HepG2 (cell line): ENCODE data around the gene ATP2C2. TPM values are rescaled to one million over a fixed set of nuclear protein-coding genes. Genes with fewer than 3 reads are reported as not detected.

Source experiments
- ATAC-seq: fragments of 200-7000 bp; cut with Tn5 transposase; 3 replicates; pipeline ENCODE4 v1.9.1; 2020; ENCODE audit warnings: mild to moderate bottlenecking, moderate library complexity
- BruUV-seq: library from RNA; stranded (reverse); fragments of 400-500 nt; replicated peaks from 2 replicates; lab custom pipeline; 2021; lab: Mats Ljungman, UMichigan
- CTCF ChIA-PET: fragments of 300-600 bp; formaldehyde crosslinking; extraction: SDS; loops from one replicate; lab custom pipeline; 2021; ENCODE audit warnings: low total read pairs, inconsistent platforms, low intra/inter-chr PET ratio; lab: Yijun Ruan, JAX
- POLR2A ChIA-PET: fragments of 350-600 bp; sonication (Branson Sonifier 250); formaldehyde crosslinking; loops from one replicate; lab custom pipeline; 2020; ENCODE audit warnings: antibody characterized with exemption, inconsistent platforms; lab: Yijun Ruan, JAX
- DNase-seq: peaks from one replicate; pipeline ENCODE4 v3.0.0-alpha.2; 2015; ENCODE audit warnings: low spot score
- FAIRE-seq: peaks from 3 replicates; lab custom pipeline; 2011; peaks lifted over from hg19 to GRCh38; lab: Jason Lieb, UNC
- H2AFZ ChIP-seq: one replicate; pipeline ENCODE4 v1.6.1; 2011; ENCODE audit warnings: low read length, inconsistent platforms
- H3K27ac ChIP-seq: fragments of 300-600 bp; 3 replicates; pipeline ENCODE4 v1.8.0; 2011; ENCODE audit warnings: mixed run types, mild to moderate bottlenecking, mixed read lengths, low read length, inconsistent platforms; ENCODE audit not compliant: insufficient read depth; ENCODE audit errors: extremely low read length
- H3K27me3 ChIP-seq, 2 experiments: fragments of 200-600 bp in 1 of 2; 2 replicates in 1 of 2; 3 replicates in 1 of 2; pipeline versions ENCODE4 v1.6.0 to v1.8.0; 2011; ENCODE audit warnings: low read length in 2 of 2, mild to moderate bottlenecking in 2 of 2, moderate library complexity in 2 of 2, inconsistent platforms in 1 of 2; ENCODE audit not compliant: insufficient read depth in 2 of 2, control insufficient read depth in 1 of 2
- H3K36me3 ChIP-seq, 2 experiments: fragments of 200-600 bp in 1 of 2; replicated peaks in 1 of 2; 2 replicates in 1 of 2; 3 replicates in 1 of 2; pipeline versions ENCODE4 v1.5.1 to v1.8.0; 2011; ENCODE audit warnings: low read length in 2 of 2, inconsistent platforms in 1 of 2; ENCODE audit not compliant: insufficient read depth in 2 of 2, control insufficient read depth in 1 of 2
- H3K4me1 ChIP-seq: 2 replicates; pipeline ENCODE4 v1.5.1; 2012; ENCODE audit warnings: low read length, inconsistent platforms; ENCODE audit not compliant: insufficient read depth
- H3K4me2 ChIP-seq: 2 replicates; pipeline ENCODE4 v1.6.0; 2011; ENCODE audit warnings: low read depth, low read length, inconsistent platforms
- H3K4me3 ChIP-seq, 3 experiments: fragments of 200-600 bp in 1 of 3; sonication (generic), shearing (Covaris generic) in 1 of 3; replicated peaks in 1 of 3; 2 replicates each; pipeline ENCODE4 v1.5.1; 2011 to 2016; ENCODE audit warnings: low read length in 3 of 3, inconsistent platforms in 2 of 3, low read depth in 2 of 3, mild to moderate bottlenecking in 2 of 3, control low read depth in 1 of 3, mixed read lengths in 1 of 3; ENCODE audit not compliant: insufficient read depth in 1 of 3
- H3K79me2 ChIP-seq: one replicate; pipeline ENCODE4 v1.6.1; 2011; ENCODE audit warnings: low read length, inconsistent platforms; ENCODE audit not compliant: insufficient read depth
- H3K9ac ChIP-seq: 2 replicates; pipeline ENCODE4 v1.6.0; 2011; ENCODE audit warnings: mild to moderate bottlenecking, low read depth, low read length, inconsistent platforms; ENCODE audit not compliant: insufficient read depth
- H3K9me3 ChIP-seq: 2 replicates; pipeline ENCODE4 v1.5.1; 2012; ENCODE audit warnings: mild to moderate bottlenecking, low read length
- H4K20me1 ChIP-seq: 2 replicates; pipeline ENCODE4 v1.6.0; 2011; ENCODE audit warnings: inconsistent platforms, mild to moderate bottlenecking, low read length, moderate library complexity; ENCODE audit not compliant: insufficient read depth
- ATF1 ChIP-seq: IDR thresholded peaks from 2 replicates; pipeline ENCODE4 v1.6.1; 2016; ENCODE audit warnings: mild to moderate bottlenecking, control low read depth
- NFIC ChIP-seq: IDR thresholded peaks from 2 replicates; pipeline ENCODE4 v1.6.1; 2012; ENCODE audit warnings: mild to moderate bottlenecking, low read length, inconsistent platforms
- NFRKB ChIP-seq: fragments of 450-650 bp; IDR thresholded peaks from 2 replicates; pipeline ENCODE4 v1.6.1; 2017
- TOPORS ChIP-seq: sonication (generic); formaldehyde crosslinking; IDR thresholded peaks from 2 replicates; pipeline ENCODE4 v1.8.0; 2023; ENCODE audit warnings: mild to moderate bottlenecking, missing genetic modification reagents
- YEATS2 ChIP-seq: sonication (generic); formaldehyde crosslinking; IDR thresholded peaks from 2 replicates; pipeline ENCODE4 v1.4.0; 2020; ENCODE audit warnings: missing genetic modification reagents, borderline replicate concordance
- ZFP41 ChIP-seq: sonication (generic); formaldehyde crosslinking; IDR thresholded peaks from 2 replicates; pipeline ENCODE4 v1.4.0; 2020; ENCODE audit warnings: mild to moderate bottlenecking, missing genetic modification reagents, borderline replicate concordance
- ZNF230 ChIP-seq: sonication (generic); formaldehyde crosslinking; IDR thresholded peaks from 2 replicates; pipeline ENCODE4 v1.4.0; 2020; ENCODE audit warnings: mild to moderate bottlenecking, missing genetic modification reagents
- ZNF598 ChIP-seq: sonication (generic); formaldehyde crosslinking; IDR thresholded peaks from 2 replicates; pipeline ENCODE4 v1.5.1; 2020; ENCODE audit warnings: mild to moderate bottlenecking, missing genetic modification reagents, borderline replicate concordance
- ZNF629 ChIP-seq: sonication (generic); formaldehyde crosslinking; conservative IDR thresholded peaks from 2 replicates; pipeline ENCODE4 v1.5.0; 2020; ENCODE audit warnings: missing genetic modification reagents
- WGBS: methylation state at CpG from one replicate; pipeline ENCODE4 v1.1.6; 2017; ENCODE audit warnings: low lambda C conversion rate; 5-methylcytosine and 5-hydroxymethylcytosine counted together
- in situ Hi-C: cut with HindIII; loops from 2 replicates; pipeline ENCODE4 v1.10.0; 2017; ENCODE audit warnings: low pct_unique_long_range_greater_than_20kb; ENCODE audit not compliant: extremely low pct_ligation_motif_present
- intact Hi-C: fragments of 100-400 bp; cut with micrococcal nuclease; formaldehyde crosslinking; loops from one replicate; pipeline ENCODE4 v1.10.0; 2022; ENCODE audit not compliant: unreplicated experiment
- polyA plus RNA-seq, 8 experiments: library from polyadenylated mRNA; depleted of rRNA in 3 of 8; stranded (reverse) in 7 of 8; unstranded in 1 of 8; fragments of >200 nt; fragmentation: Illumina TruSeq in 4 of 8; extraction: Trizol in 4 of 8; gene quantifications; 2 replicates each; pipeline versions ENCODE4 v1.2.1 to v1.2.3, GENCODE V29; 2011 to 2016; ENCODE audit warnings: low read depth in 4 of 8, missing spikeins in 1 of 8, mixed read lengths in 1 of 8; ENCODE audit not compliant: insufficient read depth in 1 of 8
- total RNA-seq, 5 experiments: library from RNA; depleted of rRNA; stranded (reverse); fragments of >200 nt; fragmentation: Illumina TruSeq; extraction: Trizol; gene quantifications; 2 replicates each; pipeline ENCODE4 v1.2.3, GENCODE V29; 2016; ENCODE audit warnings: low read depth in 1 of 5
- TF ChIP-seq, protein P1 (sequence below): sonication (generic); formaldehyde crosslinking; IDR thresholded peaks from 2 replicates; pipeline ENCODE4 v1.5.1; 2020; ENCODE audit warnings: mild to moderate bottlenecking, missing genetic modification reagents, borderline replicate concordance
- TF ChIP-seq, protein P2 (sequence below): sonication (generic); formaldehyde crosslinking; IDR thresholded peaks from 2 replicates; pipeline ENCODE4 v1.4.0; 2020; ENCODE audit warnings: missing genetic modification reagents

Gene ATP2C2
- total and polyA plus RNA-seq, 2 of the 13 experiments (the other 11 are each of a cell fraction or from before 2014, with no cell fraction given), result 0.07 TPM; not detected in 1

DNA sequence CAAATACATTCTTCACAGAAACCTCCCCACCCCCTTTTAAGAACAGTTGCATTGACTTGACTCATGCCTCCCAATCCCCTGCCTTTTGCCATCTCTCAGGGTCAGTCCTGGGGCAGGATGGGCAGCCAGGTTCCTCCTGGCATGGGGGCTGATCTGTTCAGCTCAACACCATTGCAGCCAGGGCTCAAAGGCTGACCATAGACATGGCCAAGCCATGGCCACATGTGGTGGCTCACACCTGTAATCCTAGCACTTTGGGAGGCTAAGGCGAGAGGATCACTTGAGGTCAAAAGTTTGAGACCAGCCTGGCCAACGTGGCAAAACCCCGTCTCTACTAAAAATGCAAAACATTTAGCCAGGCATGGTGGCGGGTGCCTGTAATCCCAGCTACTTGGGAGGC, 14.1 kb downstream of the ATP2C2 start (continued):
- TF ChIP-seq YEATS2, result no peak
- TF ChIP-seq ZNF598 (CRISPR knock-in tag), result no peak
- TF ChIP-seq ATF1 (CRISPR knock-in tag), result no peak
- TF ChIP-seq, protein P1, sequence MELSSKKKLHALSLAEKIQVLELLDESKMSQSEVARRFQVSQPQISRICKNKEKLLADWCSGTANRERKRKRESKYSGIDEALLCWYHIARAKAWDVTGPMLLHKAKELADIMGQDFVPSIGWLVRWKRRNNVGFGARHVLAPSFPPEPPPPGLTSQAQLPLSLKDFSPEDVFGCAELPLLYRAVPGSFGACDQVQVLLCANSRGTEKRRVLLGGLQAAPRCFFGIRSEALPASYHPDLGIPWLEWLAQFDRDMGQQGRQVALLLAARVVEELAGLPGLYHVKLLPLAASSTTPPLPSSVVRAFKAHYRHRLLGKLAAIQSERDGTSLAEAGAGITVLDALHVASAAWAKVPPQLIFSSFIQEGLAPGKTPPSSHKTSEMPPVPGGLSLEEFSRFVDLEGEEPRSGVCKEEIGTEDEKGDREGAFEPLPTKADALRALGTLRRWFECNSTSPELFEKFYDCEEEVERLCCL (CRISPR knock-in tag), result no peak
- TF ChIP-seq NFRKB, result no peak
- TF ChIP-seq NFIC, result no peak
- TF ChIP-seq, protein P2, sequence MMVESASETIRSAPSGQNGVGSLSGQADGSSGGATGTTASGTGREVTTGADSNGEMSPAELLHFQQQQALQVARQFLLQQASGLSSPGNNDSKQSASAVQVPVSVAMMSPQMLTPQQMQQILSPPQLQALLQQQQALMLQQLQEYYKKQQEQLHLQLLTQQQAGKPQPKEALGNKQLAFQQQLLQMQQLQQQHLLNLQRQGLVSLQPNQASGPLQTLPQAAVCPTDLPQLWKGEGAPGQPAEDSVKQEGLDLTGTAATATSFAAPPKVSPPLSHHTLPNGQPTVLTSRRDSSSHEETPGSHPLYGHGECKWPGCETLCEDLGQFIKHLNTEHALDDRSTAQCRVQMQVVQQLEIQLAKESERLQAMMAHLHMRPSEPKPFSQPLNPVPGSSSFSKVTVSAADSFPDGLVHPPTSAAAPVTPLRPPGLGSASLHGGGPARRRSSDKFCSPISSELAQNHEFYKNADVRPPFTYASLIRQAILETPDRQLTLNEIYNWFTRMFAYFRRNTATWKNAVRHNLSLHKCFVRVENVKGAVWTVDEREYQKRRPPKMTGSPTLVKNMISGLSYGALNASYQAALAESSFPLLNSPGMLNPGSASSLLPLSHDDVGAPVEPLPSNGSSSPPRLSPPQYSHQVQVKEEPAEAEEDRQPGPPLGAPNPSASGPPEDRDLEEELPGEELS, result no peak
- TF ChIP-seq ZNF230 (CRISPR knock-in tag), result no peak
- TF ChIP-seq, all 625 proteins: peak for 0

DNA sequence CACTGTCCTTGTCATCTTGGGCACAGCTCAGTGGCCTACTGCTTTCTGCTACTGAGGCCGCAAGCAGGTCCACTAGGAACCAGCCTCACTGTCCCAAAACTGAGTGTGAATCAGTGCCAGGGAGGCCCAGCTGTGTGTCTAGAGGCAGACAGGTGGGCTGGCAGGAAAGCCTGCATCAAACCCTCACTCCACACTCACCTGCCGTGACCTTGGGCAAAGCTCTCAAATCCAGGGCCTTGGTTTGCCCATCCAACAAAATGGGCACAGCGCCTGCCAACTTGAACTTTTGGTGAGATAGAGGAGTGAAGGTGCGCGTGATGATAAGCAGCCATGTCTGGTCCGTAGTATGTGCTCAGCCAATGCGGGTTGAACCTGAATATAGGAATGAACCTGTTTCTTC, 14.8 kb downstream of the ATP2C2 start:
- H3K27me3 ChIP-seq, result peaks cover 3 to 33% of the 10 kb centered on the region in 2 experiments; a peak in 3 of 5 replicates
- no peak overlapping the region for H3K4me3 ChIP-seq
- in situ Hi-C loops (no loop called here), intact Hi-C loops (no loop called here)
- H3K79me2 ChIP-seq, result no peaks in the 10 kb centered on the region
- no TSS peak for BruUV-seq
- no peak overlapping the region for H3K4me2 ChIP-seq
- H3K9ac ChIP-seq, result no peak overlapping the region
- no peaks in the 10 kb centered on the region for H3K36me3 ChIP-seq
- peaks cover 12% of the 10 kb centered on the region for H3K9me3 ChIP-seq
- H4K20me1 ChIP-seq, result no peaks in the 10 kb centered on the region
- H3K4me1 ChIP-seq, result no peaks in the 10 kb centered on the region
- no peak overlapping the region for H2AFZ ChIP-seq
- POLR2A ChIA-PET, result no interaction called here
- ATAC-seq, result no peak
- no peak for FAIRE-seq
- no peak overlapping the region for H3K27ac ChIP-seq
- WGBS, result 58% methylated on average over 7 of the region's 7 CpGs
- CTCF ChIA-PET, result no interaction called here
- no peak for TF ChIP-seq TOPORS (CRISPR knock-in tag)
- no peak for TF ChIP-seq ZFP41 (CRISPR knock-in tag)
- TF ChIP-seq ZNF629, result peak; percentile 85
- no peak for DNase-seq
